ENCODE data around the gene RPS19.

DNA sequence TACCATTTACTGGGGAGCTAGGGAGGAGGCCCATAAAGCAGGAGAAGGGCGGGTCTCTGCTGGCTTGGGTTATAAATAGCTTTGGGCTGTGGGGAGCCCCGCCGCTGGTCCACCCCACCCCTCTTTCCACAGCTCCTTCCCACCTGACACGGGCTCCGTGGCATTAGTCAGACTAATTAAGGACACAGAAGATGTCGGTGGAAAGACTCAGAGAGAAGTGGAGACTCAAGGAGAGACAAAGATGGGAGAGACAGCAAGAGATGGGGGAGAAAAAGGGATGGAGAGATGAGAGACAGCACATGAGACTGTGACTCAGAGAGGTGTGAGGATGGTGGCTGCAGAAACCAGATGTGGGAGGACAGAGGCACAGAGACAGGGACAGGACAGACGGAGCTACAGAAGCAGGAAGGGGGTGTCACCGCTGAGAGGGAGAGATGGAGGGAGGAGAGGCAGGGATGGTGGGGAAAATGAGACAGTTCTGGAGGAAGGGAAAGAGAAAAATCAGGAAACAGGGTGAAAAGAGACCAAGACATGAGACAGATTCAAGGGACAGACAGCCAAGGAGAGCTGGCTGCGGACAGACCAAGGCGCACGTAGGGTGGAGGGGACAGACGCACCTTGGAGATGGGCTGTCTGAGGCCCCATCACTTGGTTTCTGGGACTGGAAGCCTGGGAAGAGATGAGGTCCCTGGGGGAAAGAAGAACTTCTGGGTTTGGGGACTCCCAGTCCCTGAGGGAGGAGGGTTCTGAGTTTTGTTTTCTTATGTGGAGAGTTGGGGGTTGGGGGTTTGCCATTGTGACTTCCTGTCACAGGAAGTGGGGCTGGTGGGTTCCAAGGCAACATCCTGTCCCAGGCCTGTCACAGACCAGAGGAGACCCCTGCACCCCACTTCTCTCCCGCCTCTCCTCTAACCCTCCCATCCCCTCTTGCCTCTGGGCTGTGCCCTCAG lies 27.0 kb downstream of the RPS19 start:
- TF ChIP-seq POLR2AphosphoS5 (IDR thresholded peaks at IDR 0.05; ENCODE audit: low read depth, low read length), result no peak
- TF ChIP-seq, protein P1, sequence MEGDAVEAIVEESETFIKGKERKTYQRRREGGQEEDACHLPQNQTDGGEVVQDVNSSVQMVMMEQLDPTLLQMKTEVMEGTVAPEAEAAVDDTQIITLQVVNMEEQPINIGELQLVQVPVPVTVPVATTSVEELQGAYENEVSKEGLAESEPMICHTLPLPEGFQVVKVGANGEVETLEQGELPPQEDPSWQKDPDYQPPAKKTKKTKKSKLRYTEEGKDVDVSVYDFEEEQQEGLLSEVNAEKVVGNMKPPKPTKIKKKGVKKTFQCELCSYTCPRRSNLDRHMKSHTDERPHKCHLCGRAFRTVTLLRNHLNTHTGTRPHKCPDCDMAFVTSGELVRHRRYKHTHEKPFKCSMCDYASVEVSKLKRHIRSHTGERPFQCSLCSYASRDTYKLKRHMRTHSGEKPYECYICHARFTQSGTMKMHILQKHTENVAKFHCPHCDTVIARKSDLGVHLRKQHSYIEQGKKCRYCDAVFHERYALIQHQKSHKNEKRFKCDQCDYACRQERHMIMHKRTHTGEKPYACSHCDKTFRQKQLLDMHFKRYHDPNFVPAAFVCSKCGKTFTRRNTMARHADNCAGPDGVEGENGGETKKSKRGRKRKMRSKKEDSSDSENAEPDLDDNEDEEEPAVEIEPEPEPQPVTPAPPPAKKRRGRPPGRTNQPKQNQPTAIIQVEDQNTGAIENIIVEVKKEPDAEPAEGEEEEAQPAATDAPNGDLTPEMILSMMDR (IDR thresholded peaks at IDR 0.05), result no peak
- TF ChIP-seq, protein P2, sequence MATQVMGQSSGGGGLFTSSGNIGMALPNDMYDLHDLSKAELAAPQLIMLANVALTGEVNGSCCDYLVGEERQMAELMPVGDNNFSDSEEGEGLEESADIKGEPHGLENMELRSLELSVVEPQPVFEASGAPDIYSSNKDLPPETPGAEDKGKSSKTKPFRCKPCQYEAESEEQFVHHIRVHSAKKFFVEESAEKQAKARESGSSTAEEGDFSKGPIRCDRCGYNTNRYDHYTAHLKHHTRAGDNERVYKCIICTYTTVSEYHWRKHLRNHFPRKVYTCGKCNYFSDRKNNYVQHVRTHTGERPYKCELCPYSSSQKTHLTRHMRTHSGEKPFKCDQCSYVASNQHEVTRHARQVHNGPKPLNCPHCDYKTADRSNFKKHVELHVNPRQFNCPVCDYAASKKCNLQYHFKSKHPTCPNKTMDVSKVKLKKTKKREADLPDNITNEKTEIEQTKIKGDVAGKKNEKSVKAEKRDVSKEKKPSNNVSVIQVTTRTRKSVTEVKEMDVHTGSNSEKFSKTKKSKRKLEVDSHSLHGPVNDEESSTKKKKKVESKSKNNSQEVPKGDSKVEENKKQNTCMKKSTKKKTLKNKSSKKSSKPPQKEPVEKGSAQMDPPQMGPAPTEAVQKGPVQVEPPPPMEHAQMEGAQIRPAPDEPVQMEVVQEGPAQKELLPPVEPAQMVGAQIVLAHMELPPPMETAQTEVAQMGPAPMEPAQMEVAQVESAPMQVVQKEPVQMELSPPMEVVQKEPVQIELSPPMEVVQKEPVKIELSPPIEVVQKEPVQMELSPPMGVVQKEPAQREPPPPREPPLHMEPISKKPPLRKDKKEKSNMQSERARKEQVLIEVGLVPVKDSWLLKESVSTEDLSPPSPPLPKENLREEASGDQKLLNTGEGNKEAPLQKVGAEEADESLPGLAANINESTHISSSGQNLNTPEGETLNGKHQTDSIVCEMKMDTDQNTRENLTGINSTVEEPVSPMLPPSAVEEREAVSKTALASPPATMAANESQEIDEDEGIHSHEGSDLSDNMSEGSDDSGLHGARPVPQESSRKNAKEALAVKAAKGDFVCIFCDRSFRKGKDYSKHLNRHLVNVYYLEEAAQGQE (IDR thresholded peaks at IDR 0.05; ENCODE audit: insufficient read depth in 1 of 2, low read depth in 2 of 2, low read length in 1 of 2), result no peak
- no peak for TF ChIP-seq SIN3A (IDR thresholded peaks at IDR 0.05; ENCODE audit: borderline replicate concordance, insufficient read depth, low read depth, low read length)
